Endothelial cell of umbilical vein (primary cell): ENCODE results near the gene CFLAR. TPM values are rescaled to one million over a fixed set of nuclear protein-coding genes. Genes with fewer than 3 reads are reported as not detected.

Source experiments
- BruUV-seq: library from RNA; stranded (reverse); fragments of 400-500 nt; replicated peaks from 2 replicates; lab custom pipeline; 2021; lab: Mats Ljungman, UMichigan
- CTCF ChIA-PET: fragments of 300-600, 350-600 bp; sonication (Branson Sonifier 250); formaldehyde crosslinking; loops from one replicate; lab custom pipeline; 2021; ENCODE audit warnings: antibody characterized with exemption, inconsistent platforms; lab: Charles Lee
- POLR2A ChIA-PET: fragments of 300-600, 350-600 bp; sonication (Branson Sonifier 250); formaldehyde crosslinking; loops from one replicate; lab custom pipeline; 2021; ENCODE audit warnings: antibody characterized with exemption, inconsistent platforms; lab: Charles Lee
- DNase-seq: peaks from one replicate; pipeline ENCODE4 v3.0.0-alpha.2; 2011; ENCODE audit warnings: low read depth, low spot score
- FAIRE-seq: peaks from 2 replicates; lab custom pipeline; 2011; peaks lifted over from hg19 to GRCh38; lab: Jason Lieb, UNC
- H2AFZ ChIP-seq: 2 replicates; pipeline ENCODE4 v1.6.0; 2012; ENCODE audit warnings: low read depth, low read length, control low read depth, inconsistent platforms
- H3K27ac ChIP-seq: 2 replicates; pipeline ENCODE4 v1.5.1; 2011; ENCODE audit warnings: low read depth, mild to moderate bottlenecking, control low read depth, low read length, moderate library complexity; ENCODE audit not compliant: insufficient read depth
- H3K27me3 ChIP-seq, 2 experiments: 2 replicates each; pipeline versions ENCODE4 v1.6.0 to v1.6.1; 2011; ENCODE audit warnings: low read length in 2 of 2, mixed read lengths in 1 of 2; ENCODE audit not compliant: control insufficient read depth in 2 of 2, insufficient read depth in 2 of 2
- H3K36me3 ChIP-seq, 2 experiments: 2 replicates in 1 of 2; 3 replicates in 1 of 2; pipeline ENCODE4 v1.5.1; 2011; ENCODE audit warnings: low read length in 2 of 2, mild to moderate bottlenecking in 1 of 2, moderate library complexity in 1 of 2; ENCODE audit not compliant: control insufficient read depth in 2 of 2, insufficient read depth in 2 of 2; ENCODE audit errors: extremely low read depth in 1 of 2
- H3K4me1 ChIP-seq: 3 replicates; pipeline ENCODE4 v1.5.1; 2011; ENCODE audit warnings: mild to moderate bottlenecking, low read length; ENCODE audit not compliant: control insufficient read depth, insufficient read depth; ENCODE audit errors: extremely low read depth
- H3K4me2 ChIP-seq: 2 replicates; pipeline ENCODE4 v1.6.1; 2011; ENCODE audit warnings: low read length, control low read depth, mixed read lengths; ENCODE audit not compliant: insufficient read depth
- H3K4me3 ChIP-seq, 3 experiments: fragments of 200-600 bp in 1 of 3; sonication (generic), shearing (Covaris generic) in 1 of 3; replicated peaks in 1 of 3; 2 replicates each; pipeline ENCODE4 v1.5.1; 2011 to 2016; ENCODE audit warnings: control low read depth in 3 of 3, low read length in 3 of 3, mild to moderate bottlenecking in 2 of 3, inconsistent platforms in 1 of 3, low read depth in 1 of 3, moderate library complexity in 1 of 3; ENCODE audit not compliant: insufficient read depth in 1 of 3
- H3K79me2 ChIP-seq: 2 replicates; pipeline ENCODE4 v1.6.0; 2012; ENCODE audit warnings: low read length, inconsistent platforms; ENCODE audit not compliant: control insufficient read depth, insufficient read depth
- H3K9ac ChIP-seq: replicated peaks from 2 replicates; pipeline ENCODE3; 2011; ENCODE audit warnings: low read length, control low read depth; ENCODE audit not compliant: insufficient read depth; ENCODE audit errors: extremely low read depth
- H3K9me1 ChIP-seq: replicated peaks from 3 replicates; pipeline ENCODE4 v1.6.0; 2011; ENCODE audit warnings: mild to moderate bottlenecking, low read length; ENCODE audit not compliant: control insufficient read depth, insufficient read depth; ENCODE audit errors: extremely low read depth
- H3K9me3 ChIP-seq: replicated peaks from 2 replicates; pipeline ENCODE4 v1.5.1; 2012; ENCODE audit warnings: low read length, inconsistent platforms; ENCODE audit not compliant: control insufficient read depth, insufficient read depth
- H4K20me1 ChIP-seq: replicated peaks from 2 replicates; pipeline ENCODE3; 2011; ENCODE audit warnings: mild to moderate bottlenecking, low read length; ENCODE audit not compliant: control insufficient read depth, insufficient read depth; ENCODE audit errors: extremely low read depth
- CTCF ChIP-seq, 2 donors: IDR thresholded peaks; 1 replicate in 1 of 2; 2 replicates in 1 of 2; pipeline ENCODE4 v1.5.1; 2011; ENCODE audit warnings: low read length in 2 of 2, mild to moderate bottlenecking in 2 of 2, moderate library complexity in 2 of 2, control low read depth in 1 of 2, inconsistent platforms in 1 of 2, low read depth in 1 of 2; ENCODE audit not compliant: insufficient read depth in 1 of 2; ENCODE audit errors: extremely low read depth in 1 of 2
- EZH2 ChIP-seq: IDR thresholded peaks from 2 replicates; pipeline ENCODE4 v1.6.1; 2012; ENCODE audit warnings: borderline replicate concordance, low read depth, mild to moderate bottlenecking, moderate library complexity, low read length, inconsistent platforms; ENCODE audit not compliant: severe bottlenecking
- FOS ChIP-seq: IDR thresholded peaks from 2 replicates; pipeline ENCODE4 v1.6.1; 2011; ENCODE audit warnings: mild to moderate bottlenecking, low read length, moderate library complexity, borderline replicate concordance; ENCODE audit not compliant: insufficient read depth
- GATA2 ChIP-seq: IDR thresholded peaks from 2 replicates; pipeline ENCODE4 v1.7.0; 2011; ENCODE audit warnings: low read depth, mild to moderate bottlenecking, moderate library complexity, mixed read lengths, low read length; ENCODE audit not compliant: insufficient read length, insufficient read depth
- JUN ChIP-seq: IDR thresholded peaks from 2 replicates; pipeline ENCODE4 v1.6.1; 2011; ENCODE audit warnings: borderline replicate concordance, low read depth; ENCODE audit not compliant: insufficient read length, insufficient read depth
- MAX ChIP-seq: IDR thresholded peaks from 2 replicates; pipeline ENCODE4 v1.6.1; 2011; ENCODE audit not compliant: insufficient read depth, insufficient read length
- MYC ChIP-seq: IDR thresholded peaks from one replicate; pipeline ENCODE4 v1.6.1; 2011; ENCODE audit warnings: mild to moderate bottlenecking, low read depth, low read length
- POLR2A ChIP-seq: IDR thresholded peaks from 2 replicates; pipeline ENCODE4 v1.6.1; 2012; ENCODE audit warnings: low read depth, mild to moderate bottlenecking, control low read depth, low read length
- POLR2AphosphoS5 ChIP-seq: IDR thresholded peaks from 2 replicates; pipeline ENCODE4 v1.6.1; 2012; ENCODE audit warnings: low read depth, mild to moderate bottlenecking, control low read depth, low read length, moderate library complexity; ENCODE audit not compliant: insufficient read depth
- dilution Hi-C: fragments of 300-500 bp; cut with MboI; formaldehyde crosslinking; loops from one replicate; pipeline ENCODE4 v1.15.0; 2019; ENCODE audit warnings: low sequenced_read_pairs; ENCODE audit not compliant: extremely low pct_ligation_motif_present
- intact Hi-C: fragments of 100-400 bp; cut with micrococcal nuclease; formaldehyde crosslinking; loops from one replicate; pipeline ENCODE4 v1.10.0; 2022
- polyA plus RNA-seq, 4 experiments: library from polyadenylated mRNA; depleted of rRNA in 3 of 4; stranded (reverse) in 3 of 4; unstranded in 1 of 4; fragments of >200 nt; gene quantifications; 2 replicates each; pipeline versions ENCODE4 v1.2.1 to v1.2.3, GENCODE V29; 2011 to 2012; ENCODE audit warnings: missing spikeins in 1 of 4
- total RNA-seq: library from RNA; stranded (reverse); gene quantifications from 2 replicates; pipeline ENCODE4 v1.2.3, GENCODE V29; 2021

The CFLAR gene
- total and polyA plus RNA-seq, 2 donors (not counting 3 experiments of a cell fraction or from before 2014, with no cell fraction given): 104 to 260 TPM

GRCh38 chr2:201152517-201152916, 36.6 kb downstream of the CFLAR start:
- H3K79me2 ChIP-seq: peaks cover 27% of the 10 kb centered on the region
- TF ChIP-seq FOS: no peak
- no peak for TF ChIP-seq GATA2
- TF ChIP-seq JUN: no peak
- TF ChIP-seq EZH2: no peak
- no peak for TF ChIP-seq POLR2A
- no peak for TF ChIP-seq POLR2AphosphoS5
- TF ChIP-seq MYC: no peak
- no peak for TF ChIP-seq CTCF (IDR thresholded peaks at IDR 0.05; ENCODE audit: extremely low read depth in 1 of 2, insufficient read depth in 1 of 2, low read depth in 1 of 2, low read length in 2 of 2)
- TF ChIP-seq MAX: no peak
- POLR2A ChIA-PET: no interaction called here
- H3K27ac ChIP-seq: peak overlapping the region; percentile 84
- intact Hi-C loops (no loop called here), dilution Hi-C loops (no loop called here)
- DNase-seq (no peak), FAIRE-seq (no peak)
- BruUV-seq: no TSS peak
- no peaks in the 10 kb centered on the region for H3K27me3 ChIP-seq
- H3K36me3 ChIP-seq: peaks cover 21 to 25% of the 10 kb centered on the region in 2 experiments
- H3K4me2 ChIP-seq: no peak overlapping the region
- H2AFZ ChIP-seq: no peak overlapping the region
- peak overlapping the region; percentile 63 for H3K9ac ChIP-seq
- H3K9me1 ChIP-seq: no peaks in the 10 kb centered on the region
- H3K4me3 ChIP-seq: no peak overlapping the region
- H3K9me3 ChIP-seq: no peaks in the 10 kb centered on the region
- CTCF ChIA-PET: interaction anchor here (2.6 kb wide), 1 partner anchor 83 kb away, joined by 7 read pairs; no protein-coding TSS in a partner anchor
- H4K20me1 ChIP-seq: no peaks in the 10 kb centered on the region
- H3K4me1 ChIP-seq: peaks cover 47% of the 10 kb centered on the region
